Spleen (tissue), 7 donors: ENCODE results near the gene OSBPL10.

Source experiments
- POLR2A ChIP-seq, 3 donors: fragments of 450-650 bp; IDR thresholded peaks; one replicate each; pipeline ENCODE4 v1.5.1; 2017; ENCODE audit warnings: antibody characterized with exemption in 3 of 3, mild to moderate bottlenecking in 1 of 3
- TF ChIP-seq, protein P1 (sequence below), 11 experiments: fragments of 200-600 bp in 7 of 11; fragments of 450-650 bp in 4 of 11; sonication (generic) in 4 of 11; IDR thresholded peaks in 8 of 11; conservative IDR thresholded peaks in 3 of 11; 1 replicate in 7 of 11; 2 replicates in 4 of 11; pipeline versions ENCODE4 v1.4.0 to v1.8.0; 2016 to 2021; ENCODE audit warnings: antibody characterized with exemption in 11 of 11, inconsistent platforms in 4 of 11, mild to moderate bottlenecking in 1 of 11
- donor health status: DM: no; HTN: no; CAD: no; lungs with moderate emphysema.
- donor health status: DM: no; HTN: no; CAD: no.
- donor health status: DM: no; HTN: no; CAD: no.

DNA sequence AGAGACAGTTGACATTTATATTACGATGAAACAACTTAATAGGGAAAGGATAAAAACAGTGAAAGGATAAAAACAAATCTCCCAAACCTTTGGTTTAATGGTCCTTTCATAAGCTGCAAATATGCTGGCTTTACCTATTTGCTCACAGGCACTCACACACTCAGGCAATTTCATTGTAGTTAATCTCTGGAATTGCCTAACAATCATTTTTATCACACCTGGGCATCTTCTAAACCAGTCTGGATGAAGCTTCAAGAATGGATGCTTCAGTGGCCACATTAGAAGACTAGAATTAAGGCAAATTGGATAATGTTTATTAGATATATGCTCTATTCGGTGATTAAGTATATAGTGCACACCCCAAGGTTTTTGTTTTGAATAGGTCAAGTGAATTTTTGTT, 13.5 kb downstream of the OSBPL10 start:
- TF ChIP-seq, protein P1, sequence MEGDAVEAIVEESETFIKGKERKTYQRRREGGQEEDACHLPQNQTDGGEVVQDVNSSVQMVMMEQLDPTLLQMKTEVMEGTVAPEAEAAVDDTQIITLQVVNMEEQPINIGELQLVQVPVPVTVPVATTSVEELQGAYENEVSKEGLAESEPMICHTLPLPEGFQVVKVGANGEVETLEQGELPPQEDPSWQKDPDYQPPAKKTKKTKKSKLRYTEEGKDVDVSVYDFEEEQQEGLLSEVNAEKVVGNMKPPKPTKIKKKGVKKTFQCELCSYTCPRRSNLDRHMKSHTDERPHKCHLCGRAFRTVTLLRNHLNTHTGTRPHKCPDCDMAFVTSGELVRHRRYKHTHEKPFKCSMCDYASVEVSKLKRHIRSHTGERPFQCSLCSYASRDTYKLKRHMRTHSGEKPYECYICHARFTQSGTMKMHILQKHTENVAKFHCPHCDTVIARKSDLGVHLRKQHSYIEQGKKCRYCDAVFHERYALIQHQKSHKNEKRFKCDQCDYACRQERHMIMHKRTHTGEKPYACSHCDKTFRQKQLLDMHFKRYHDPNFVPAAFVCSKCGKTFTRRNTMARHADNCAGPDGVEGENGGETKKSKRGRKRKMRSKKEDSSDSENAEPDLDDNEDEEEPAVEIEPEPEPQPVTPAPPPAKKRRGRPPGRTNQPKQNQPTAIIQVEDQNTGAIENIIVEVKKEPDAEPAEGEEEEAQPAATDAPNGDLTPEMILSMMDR (IDR thresholded peaks at IDR 0.05 in 8 of 11, conservative IDR thresholded peaks at IDR 0.05 in 3 of 11) = no peak
- no peak for TF ChIP-seq POLR2A (IDR thresholded peaks at IDR 0.05)
